SU-DHL-6 (cell line): ENCODE data around the gene RNF181.
"Not testable (repeated sequence)": the region's sequence is repeated elsewhere in the genome, so short reads cannot be mapped to it uniquely, and the experiment has no call there.

Source experiments
- EZH2phosphoT487 ChIP-seq: fragments of 200-600 bp; sonication (generic), shearing (Covaris generic); conservative IDR thresholded peaks from 2 replicates; pipeline ENCODE4 v1.6.1; 2018; ENCODE audit warnings: mild to moderate bottlenecking, antibody characterized with exemption, low read length, moderate library complexity, mixed read lengths
- TF ChIP-seq, protein P1 (sequence below): fragments of 200-600 bp; sonication (generic); IDR thresholded peaks from one replicate; pipeline ENCODE4 v1.5.1; 2017; ENCODE audit warnings: antibody characterized with exemption, mild to moderate bottlenecking, low read length, moderate library complexity; ENCODE audit not compliant: insufficient read depth, poor library complexity, severe bottlenecking

DNA sequence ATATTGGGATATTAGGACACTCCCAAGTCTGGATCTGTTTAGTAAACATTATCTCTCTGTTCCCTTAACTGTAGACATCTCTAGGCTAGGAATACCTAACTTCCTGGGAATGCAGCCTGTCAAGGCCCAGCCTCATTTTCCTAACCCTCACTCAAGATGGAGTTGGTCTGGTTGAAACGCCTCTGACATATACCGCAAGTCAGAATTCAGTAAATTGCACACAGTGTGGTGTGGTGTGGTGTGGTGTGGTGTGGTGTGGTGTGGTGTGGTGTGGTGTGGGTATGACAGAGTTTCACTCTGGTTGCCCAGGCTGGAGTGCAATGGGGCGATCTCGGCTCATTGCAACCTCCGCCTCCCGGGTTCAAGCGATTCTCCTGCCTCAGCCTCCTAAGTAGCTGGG, 19.2 kb downstream of the RNF181 start:
- TF ChIP-seq, protein P1, sequence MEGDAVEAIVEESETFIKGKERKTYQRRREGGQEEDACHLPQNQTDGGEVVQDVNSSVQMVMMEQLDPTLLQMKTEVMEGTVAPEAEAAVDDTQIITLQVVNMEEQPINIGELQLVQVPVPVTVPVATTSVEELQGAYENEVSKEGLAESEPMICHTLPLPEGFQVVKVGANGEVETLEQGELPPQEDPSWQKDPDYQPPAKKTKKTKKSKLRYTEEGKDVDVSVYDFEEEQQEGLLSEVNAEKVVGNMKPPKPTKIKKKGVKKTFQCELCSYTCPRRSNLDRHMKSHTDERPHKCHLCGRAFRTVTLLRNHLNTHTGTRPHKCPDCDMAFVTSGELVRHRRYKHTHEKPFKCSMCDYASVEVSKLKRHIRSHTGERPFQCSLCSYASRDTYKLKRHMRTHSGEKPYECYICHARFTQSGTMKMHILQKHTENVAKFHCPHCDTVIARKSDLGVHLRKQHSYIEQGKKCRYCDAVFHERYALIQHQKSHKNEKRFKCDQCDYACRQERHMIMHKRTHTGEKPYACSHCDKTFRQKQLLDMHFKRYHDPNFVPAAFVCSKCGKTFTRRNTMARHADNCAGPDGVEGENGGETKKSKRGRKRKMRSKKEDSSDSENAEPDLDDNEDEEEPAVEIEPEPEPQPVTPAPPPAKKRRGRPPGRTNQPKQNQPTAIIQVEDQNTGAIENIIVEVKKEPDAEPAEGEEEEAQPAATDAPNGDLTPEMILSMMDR, result not testable (repeated sequence)
- not testable (repeated sequence) for TF ChIP-seq EZH2phosphoT487
